ENCODE data around the gene CEP350.

GRCh38 chr1:180003026-180003695, 48.6 kb downstream of the CEP350 start:
- TF ChIP-seq SIN3A (IDR thresholded peaks at IDR 0.05; ENCODE audit: borderline replicate concordance, insufficient read depth, low read depth, low read length) (no peak), POLR2AphosphoS5 (IDR thresholded peaks at IDR 0.05; ENCODE audit: low read depth, low read length) (no peak), TCF7L2 (IDR thresholded peaks at IDR 0.05; ENCODE audit: low read depth, low read length) (no peak), CTCF (IDR thresholded peaks at IDR 0.05) (no peak)
